H4 (cell line): ENCODE results near the gene CD164. TPM values are rescaled to one million over a fixed set of nuclear protein-coding genes. Genes with fewer than 3 reads are reported as not detected.
A peak's percentile ranks its signal among the peaks of the same experiment; 100 is the strongest.
"Not testable (repeated sequence)": the region's sequence is repeated elsewhere in the genome, so short reads cannot be mapped to it uniquely, and the experiment has no call there.

Source experiments
- DNase-seq: peaks from one replicate; pipeline ENCODE4 v3.0.0-alpha.2; 2015; ENCODE audit warnings: low spot score
- total RNA-seq: library from RNA; depleted of rRNA; stranded (reverse); fragments of >200 nt; shearing (Covaris generic); gene quantifications from 2 replicates; pipeline ENCODE4 v1.2.3, GENCODE V29; 2014

Gene CD164
- total RNA-seq, 1 experiment from 2014 or later = 115 TPM

DNA sequence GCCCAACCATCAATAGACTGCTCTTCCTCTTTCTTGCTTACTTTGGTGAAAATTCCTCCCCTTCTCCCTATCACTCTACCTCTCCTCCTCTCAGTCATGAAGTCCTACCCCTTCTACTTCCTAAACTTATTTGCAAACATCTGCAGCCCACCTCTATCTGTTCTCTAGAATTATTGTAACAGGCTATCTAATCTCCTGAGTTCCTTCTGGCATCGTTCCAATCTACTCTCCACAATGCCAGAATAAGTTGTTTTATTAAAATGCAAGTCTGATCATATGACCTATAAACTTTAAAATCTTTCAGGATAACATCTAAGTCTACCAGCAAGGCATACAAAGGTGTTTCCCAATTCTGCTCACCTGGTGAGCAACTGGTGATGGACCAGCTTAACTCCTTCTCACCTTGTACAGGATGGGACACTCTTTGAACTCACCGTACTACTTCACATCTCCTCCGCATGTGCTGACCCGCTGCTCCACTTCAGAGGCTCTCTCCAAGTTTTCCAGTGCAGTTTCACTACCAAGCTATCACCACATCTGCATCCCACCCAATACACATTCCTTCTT, 7.9 kb downstream of the CD164 start:
- no peak for DNase-seq

DNA sequence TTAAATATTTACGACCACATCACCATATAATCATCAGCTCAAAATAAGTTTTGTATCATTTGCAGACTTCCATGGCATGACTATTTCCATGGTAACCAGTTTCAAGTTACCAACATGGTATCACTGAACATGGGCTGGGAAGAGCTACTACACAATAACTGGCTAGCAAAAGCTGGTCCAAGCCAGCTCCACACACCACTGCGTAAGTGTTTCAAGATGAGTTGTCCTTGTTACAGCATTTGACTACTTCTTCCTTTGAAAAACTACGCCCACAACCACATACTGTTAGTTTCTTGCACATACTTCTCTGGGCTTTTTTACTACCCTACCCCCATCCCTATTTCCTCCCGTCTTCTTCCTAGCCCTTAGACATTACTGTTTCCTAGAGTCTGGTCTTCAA, 8.5 kb downstream of the CD164 start:
- no peak for DNase-seq

DNA sequence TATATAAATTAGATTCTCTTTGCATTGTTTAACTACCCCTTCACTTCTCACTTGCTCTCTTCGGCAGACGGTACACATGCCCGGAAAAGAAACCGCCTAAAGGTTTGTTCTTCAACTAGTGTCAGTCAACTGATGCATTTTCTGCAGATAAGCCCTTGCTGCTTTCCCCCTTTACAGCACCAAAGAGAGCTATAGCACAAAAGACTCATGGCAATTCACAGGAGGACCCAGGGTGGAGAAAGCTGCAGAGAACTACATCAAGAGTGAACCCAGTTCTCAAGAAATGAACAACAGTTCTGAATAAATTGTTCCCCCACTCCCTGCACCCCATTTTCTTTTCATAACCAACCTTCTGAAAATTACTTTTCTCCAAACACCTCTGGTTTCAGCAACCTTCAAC, 8.9 kb downstream of the CD164 start:
- no peak for DNase-seq

DNA sequence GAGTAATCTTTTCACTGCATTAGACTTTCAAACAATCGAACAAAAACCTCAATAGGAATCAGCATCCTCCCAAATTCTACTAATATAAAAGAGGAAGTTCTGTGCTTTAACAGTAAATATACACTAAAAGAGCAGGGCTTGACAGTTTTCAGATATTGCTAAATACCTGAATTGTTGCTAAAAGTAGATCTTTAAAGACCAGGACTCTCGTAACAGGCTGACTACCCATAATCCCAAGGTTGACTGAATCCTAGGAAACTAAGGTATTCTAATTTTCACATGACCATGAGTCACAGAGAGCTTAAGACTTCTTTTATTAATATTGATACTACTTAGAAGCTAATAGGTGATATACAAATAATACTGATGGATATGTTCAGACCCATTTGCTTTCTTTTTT, 10.1 kb downstream of the CD164 start:
- no peak for DNase-seq

DNA sequence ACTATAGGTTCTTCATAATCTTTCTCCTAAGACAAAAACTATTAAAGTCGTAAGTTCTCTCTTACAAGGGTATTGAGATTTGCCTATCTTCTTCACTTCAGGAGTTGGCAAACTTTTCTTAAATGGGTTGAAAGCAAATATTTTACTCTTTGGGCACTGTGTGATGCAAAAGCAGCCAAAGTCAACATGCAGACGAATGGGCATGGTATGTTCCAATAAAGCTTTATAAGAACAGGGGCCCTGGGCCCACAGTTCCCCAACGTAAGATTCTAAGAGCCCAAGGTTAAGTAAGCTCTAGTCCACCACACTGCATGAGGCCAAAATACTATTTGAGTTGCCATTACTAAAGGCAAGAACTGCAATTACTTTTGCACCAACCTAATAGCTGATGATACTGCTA, 11.5 kb downstream of the CD164 start:
- no peak for DNase-seq

DNA sequence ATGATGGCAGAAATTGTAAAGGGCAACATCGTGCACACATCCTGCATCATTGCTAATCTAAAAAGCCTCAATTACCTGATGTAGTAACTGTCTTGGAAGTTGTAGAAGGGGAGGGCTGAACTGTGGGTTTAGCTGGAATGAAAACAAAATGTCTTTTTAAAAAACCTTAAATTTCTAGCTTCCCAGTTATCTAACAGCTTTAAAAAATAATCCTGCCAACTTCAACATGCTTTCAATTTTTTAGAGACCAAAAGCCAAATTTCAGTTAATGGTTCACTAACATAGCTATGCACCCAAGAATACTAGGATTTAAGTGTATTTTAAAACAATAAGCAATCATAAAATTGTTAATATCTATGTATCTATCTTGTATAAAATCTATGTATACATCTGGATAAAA, 11.9 kb downstream of the CD164 start:
- DNase-seq = no peak

DNA sequence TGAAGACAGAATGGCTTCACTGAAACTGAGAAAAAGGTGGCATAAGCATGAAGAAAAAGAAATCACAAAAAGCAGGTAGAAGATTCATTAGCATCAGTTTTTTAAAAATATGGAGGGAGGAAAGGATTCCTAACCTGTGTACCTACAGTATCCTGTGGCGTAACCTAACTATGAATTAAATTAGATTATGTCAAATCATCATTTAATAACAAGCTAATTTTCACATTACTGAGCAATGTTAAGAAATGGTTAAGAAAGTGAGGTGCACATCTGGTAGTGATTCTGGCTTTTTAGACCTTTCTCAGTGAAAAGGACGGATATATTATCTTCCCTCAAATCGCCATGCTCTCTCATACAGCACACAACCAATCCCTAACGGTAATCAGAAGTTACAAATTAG, 12.5 kb downstream of the CD164 start:
- no peak for DNase-seq

DNA sequence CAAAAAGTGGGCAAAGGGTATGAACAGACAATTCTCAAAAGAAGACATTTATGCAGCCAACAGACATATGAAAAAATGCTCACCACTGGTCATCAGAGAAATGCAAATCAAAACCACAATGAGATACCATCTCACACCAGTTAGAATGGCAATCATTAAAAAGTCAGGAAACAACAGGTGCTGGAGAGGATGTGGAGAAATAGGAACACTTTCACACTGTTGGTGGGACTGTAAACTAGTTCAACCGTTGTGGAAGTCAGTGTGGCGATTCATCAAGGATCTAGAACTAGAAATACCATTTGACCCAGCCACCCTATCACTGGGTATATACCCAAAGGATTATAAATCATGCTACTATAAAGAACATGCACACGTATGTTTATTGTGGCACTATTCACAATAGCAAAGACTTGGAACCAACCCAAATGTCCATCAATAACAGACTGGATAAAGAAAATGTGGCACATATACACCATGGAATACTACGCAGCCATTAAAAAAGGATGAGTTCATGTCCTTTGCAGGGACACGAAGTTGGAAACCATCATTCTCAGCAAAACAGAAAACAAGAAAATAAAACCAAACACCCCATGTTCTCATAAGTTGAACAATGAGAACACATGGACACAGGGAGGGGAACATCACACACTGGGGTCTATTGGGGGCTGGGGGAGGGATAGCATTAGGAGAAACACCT, 17.7 kb downstream of the CD164 start:
- not testable (repeated sequence) for DNase-seq

DNA sequence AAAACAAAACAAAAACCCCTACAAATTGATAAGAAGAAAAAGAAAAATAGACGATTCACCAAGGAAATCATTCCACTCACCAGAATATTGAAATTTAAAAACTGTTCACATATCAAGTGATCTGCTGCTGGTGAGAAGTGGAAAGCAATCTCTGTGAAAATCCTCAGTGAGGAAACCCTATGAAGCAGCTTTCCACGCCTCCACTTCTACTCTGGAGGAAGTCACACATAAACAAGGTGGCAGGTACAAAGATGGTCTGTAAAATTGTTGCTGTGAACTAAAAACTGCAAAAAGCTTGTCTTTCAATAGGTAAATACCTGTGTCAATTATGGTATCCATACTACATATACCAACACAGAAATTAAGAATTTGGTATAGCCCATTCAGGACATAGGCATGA, 18.5 kb downstream of the CD164 start:
- no peak for DNase-seq

DNA sequence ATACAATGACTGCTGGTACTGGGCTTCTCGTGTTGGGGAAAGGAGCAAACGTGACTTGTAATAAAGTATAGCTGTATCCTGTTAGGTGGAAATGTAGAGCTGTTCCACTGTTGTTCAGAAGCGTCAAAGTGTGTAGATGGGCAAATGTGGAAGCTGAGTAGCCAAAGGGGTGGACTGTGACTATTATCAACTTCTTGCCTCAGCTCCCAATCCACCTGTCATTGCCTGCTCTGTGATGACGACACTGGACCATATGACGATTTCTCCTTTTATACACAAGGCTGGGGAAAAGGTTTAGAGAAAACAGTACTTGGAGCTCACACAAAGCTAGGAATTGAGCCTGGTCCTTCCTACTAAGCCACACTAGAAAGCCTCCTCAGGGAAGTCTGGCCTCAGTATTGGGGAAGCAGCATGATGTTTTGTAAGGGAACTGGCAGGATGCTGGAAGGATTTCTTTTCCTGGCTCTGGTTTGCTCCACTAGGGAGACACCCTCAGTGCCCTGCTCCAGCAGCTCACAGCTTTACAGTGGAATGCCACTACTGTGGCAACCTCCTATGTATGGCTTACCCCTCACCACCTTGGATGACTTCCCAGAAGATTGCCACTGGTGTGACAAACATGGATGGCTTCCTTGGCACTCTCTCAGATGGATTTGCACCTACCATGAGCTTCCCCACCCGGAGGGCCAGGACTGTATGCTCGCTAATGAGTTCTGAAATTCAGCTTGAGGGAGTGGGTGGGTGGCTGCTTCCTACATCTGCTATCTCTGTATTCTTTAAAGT, 20.0 kb downstream of the CD164 start:
- no peak for DNase-seq

DNA sequence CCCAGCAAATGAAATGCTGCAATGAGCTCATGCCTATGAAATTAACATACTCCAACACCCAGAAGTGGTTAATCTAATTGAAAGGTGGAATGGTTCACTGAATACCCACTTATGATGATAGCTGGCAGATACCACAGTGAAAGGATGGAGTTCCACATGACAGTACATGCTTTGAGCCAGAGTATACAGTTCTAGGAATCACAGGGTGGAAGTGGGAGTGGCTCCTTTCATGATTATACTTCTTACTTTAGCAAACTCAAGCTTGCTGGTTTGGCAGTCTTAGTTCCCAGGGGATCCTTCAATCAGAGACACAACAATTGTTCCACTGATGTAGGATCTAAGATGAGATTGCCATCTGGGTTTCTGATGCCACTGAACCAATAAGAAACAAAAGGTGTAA, 21.5 kb downstream of the CD164 start:
- DNase-seq = no peak

DNA sequence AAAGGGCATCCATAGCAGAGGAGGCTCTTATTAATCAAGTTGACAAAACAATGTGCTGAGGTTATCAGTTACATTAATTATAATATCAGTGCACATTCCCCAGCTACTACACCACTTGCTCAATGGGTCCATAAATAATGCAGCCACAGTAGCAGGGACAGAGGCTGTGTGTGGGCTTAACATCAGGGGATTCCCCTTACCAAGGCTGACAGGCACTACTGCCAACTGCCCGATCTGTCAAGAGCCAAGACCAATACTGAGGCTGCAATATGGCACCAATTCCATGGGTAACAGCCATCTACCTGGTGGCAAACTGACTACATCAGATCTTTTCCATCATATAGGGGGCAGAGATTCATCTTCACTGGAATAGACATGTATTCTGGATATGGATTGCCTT, 22.0 kb downstream of the CD164 start:
- no peak for DNase-seq

DNA sequence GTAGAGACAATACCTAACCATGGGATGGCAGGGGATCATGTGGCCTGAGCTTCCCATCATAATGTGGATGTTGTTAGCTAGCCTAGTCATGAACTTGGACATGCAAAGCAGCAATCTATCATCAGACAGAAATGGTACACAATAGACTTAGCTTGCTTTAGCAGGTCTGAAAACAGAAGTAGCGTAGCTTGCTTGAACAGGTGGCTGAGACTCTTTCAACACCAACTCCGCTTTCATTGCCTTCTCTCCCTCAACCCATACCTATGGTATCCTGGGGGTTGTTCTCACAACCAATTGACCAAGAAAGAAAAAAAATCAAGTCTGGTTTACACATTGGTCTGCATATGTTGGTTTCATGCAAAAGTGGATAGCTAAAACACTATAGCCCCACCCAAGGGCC, 23.0 kb downstream of the CD164 start:
- no peak for DNase-seq

DNA sequence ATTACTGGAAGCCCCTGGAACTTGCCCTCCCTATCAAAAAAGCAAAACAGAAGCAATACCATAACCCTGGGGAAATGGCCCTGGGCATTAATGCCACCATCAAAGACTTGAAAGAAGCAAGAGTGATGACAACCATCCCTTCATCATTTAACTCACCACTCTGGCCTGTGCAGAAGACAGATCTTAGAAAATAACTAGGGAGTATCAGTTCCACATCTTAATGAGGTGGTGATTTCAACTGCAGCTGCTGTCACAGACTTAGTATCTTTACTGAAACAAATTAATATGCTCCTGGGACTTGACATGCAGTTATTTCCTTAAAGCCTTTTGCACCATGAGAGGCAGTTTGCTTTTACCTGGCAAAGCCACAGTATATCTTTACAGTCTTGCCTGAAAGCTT, 24.1 kb downstream of the CD164 start:
- no peak for DNase-seq

DNA sequence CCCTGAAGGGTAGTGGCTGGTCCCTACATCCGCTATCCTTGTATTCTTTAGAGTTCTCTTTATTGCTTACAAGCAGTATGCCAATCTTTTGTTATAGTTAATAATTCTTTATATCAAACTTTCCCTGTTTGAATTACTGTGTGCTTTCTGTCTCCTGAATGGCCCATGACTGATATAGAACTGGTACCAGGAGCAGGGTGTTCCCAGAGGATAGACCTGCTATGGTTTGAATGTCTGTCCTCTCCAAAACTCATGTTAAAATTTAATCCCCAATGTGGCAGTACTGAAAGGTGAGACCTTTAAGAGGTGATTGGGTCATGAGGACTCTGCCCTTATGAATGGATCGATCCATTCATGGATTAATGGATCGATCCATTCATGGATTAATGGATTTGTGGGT, 26.0 kb downstream of the CD164 start:
- no peak for DNase-seq

DNA sequence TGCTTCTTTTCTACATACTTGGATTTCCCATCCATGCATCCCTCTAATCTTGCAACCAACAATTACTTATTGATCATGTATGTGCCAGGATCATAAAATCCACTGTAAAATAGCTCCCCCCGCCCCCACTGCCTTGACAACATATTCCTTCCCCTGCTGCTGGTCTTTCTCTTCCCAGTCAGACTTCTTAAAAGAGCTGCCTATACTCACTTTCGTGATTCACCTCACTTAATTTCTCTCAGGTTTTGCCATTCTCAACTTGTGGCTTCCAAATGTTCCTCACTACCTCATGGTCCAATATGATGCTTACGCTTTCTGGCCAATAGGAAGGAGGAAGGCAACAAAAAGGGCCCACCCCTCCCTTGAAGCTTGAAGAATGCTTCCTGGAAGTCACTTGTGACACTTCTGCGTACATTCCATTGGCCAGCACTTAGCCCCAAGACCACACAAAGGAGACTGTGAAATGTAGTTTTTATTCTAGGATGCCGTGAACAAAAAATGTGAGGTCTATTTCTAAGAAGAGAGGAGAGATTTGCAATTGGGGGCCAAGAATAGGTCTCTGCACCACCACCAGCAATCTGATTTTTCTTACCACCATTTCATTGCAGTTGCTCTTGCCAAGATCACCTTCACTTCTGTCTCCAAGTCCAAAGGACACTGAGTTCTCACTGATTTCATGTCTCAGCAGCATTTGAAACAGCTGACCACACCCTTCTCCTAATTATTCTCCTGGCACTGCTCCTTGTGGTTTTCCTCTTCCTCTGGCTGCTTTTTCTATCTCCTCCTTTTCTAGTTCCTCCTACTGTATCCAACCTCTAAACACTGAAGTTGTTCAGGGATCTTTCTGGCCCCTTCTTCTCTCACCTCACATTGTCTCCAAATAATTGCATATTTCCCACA, 30.8 kb downstream of the CD164 start:
- DNase-seq = peak; percentile 9

DNA sequence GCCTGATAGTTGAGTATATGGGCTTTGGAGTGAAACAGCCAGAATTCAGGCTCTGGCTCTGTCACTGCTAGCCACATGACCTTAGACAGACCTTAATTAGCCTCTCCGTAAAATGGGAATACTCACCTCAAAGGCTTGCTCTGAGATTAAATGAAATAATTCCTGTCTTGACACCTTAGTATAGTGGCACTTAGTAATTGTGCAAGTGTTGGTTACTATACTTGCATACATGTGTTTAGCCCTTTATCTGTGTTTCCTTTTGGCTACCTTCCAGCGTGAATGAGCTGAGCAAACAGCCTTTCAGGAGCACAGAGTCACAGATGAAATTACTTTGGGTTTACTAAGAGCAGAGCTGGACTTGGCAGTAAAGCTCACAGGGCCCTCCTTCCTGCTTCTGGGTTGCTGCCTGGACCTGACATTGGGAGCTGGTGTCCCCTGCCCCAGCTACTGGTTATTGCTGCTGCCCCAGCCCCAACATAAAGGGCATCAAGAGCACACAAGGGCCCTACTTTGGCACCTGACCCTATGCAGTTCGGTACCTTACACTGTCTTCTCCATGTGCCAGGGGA, 32.8 kb downstream of the CD164 start:
- DNase-seq = peak; percentile 9

DNA sequence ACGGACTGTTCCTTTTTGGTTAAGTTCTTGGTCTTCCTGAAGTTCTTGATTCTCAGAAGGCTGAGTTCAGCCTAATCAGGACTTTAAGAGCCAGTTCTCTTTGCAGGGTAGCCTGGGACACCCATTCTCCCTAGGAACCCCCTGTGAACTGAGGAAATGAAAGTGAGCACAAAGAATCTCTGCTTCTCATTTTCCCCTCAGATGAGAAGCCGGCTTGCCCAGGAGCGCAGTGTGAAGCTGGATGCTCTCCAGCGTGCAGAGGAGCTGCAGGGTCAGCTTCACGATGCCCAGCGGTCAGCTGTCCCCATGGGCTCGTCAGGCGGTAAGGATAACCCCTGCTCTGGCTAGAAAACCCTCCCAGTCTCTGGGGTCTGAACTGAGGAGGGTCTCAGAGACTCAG, 34.0 kb downstream of the CD164 start:
- no peak for DNase-seq

DNA sequence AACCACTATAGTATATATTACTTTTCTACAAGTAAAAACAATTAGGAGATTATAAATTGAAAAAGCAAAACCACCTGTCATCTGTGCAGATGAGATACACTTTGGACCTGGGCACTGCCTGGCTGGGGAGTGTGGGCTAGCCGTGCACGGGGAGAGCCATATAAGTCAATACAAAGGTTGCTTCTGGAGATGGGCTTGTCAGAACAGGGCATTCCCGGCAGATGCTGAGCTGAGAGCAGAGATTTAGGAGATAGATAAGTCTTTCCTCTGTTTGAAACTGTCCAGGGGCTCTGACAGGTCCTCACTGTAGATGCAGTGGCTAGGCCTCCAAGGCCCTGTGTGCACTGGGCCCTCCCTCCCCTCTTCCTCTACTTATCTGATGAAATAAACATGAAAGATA, 34.5 kb downstream of the CD164 start:
- no peak for DNase-seq

DNA sequence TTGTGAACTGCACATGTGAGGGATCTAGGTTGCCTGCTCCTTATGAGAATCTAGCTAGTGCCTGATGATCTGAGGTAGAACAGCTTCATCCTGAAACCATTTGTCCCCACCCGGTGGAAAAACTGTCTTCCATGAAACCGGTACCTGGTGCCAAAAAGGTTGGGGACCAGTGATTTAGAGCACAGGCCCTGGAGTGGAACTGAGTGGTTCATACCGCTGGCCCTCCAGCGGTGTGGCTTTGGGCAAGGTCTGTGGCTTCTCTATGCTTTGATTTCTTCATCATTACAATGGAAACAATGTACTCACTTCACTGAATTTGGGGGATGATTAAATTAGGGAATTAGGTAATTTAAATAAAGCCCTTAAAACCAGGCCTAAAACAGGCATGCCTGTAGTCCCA, 36.3 kb downstream of the CD164 start:
- no peak for DNase-seq

DNA sequence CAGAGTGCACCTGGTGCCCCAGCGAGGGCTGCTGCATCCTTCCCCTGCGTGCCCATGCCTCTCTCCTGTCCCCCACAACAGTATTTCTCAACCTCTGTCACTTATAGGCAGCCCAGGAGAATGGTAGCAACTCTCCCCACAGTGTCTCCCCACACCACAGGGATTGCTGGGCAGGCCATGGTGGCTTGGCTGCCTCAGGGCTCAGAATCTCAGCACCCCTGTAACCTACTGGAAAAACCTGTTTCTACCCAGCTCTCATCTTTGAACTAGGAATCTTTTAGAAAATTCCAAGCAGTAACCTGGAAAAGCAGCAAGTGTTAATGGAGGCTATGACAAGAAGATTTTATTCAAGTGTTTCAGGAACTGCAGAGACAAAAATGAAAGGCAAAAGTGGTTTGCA, 38.0 kb downstream of the CD164 start:
- DNase-seq = no peak

DNA sequence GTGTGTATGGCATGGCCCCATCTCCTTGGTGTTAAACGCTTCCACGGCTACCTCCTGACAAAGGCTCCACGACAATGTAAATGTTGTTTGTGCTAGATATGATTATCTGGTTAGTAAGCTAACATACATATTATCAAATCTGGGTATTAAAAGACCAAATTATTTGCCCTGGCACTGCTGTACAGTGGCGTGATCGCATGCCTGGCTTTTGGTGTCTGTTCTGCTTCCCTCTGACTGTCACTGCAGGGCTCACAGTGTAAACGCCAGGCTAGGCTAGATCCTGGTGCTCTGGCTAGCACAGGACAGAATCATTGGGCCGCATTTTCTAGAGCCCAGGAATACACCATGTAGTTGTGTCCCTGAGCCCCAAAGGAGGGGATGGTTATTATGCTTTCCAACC, 38.7 kb downstream of the CD164 start:
- no peak for DNase-seq
